Effector memory CD8-positive, alpha-beta T cell (primary cell): ENCODE data around the gene PRKN.

Experiments used
- ATAC-seq: fragments of 150-1000 bp; cut with Tn5 transposase; replicated peaks from 2 replicates; pipeline ENCODE4 v1.10.0; 2021; ENCODE audit warnings: mild to moderate bottlenecking, moderate library complexity
- DNase-seq, 3 experiments: peaks; one replicate each; pipeline ENCODE4 v3.0.0; 2021
- H3K27ac Mint-ChIP-seq, 2 donors: one replicate each; pipeline ENCODE4 v1.8.0; 2022; ENCODE audit warnings: mild to moderate bottlenecking in 2 of 2, mixed read lengths in 2 of 2, moderate library complexity in 2 of 2
- H3K27me3 Mint-ChIP-seq, 2 donors: one replicate each; pipeline ENCODE4 v1.8.0; 2022; ENCODE audit warnings: mixed read lengths in 2 of 2
- H3K36me3 Mint-ChIP-seq: one replicate; pipeline ENCODE4 v1.8.0; 2022; ENCODE audit warnings: mild to moderate bottlenecking, moderate library complexity, mixed read lengths; ENCODE audit not compliant: insufficient read depth
- H3K4me1 Mint-ChIP-seq, 2 donors: one replicate each; pipeline ENCODE4 v1.8.0; 2022; ENCODE audit warnings: low read depth in 2 of 2, mixed read lengths in 2 of 2
- H3K4me3 Mint-ChIP-seq, 2 donors: one replicate each; pipeline ENCODE4 v1.8.0; 2022; ENCODE audit warnings: mild to moderate bottlenecking in 2 of 2, mixed read lengths in 2 of 2, moderate library complexity in 2 of 2
- H3K9me3 Mint-ChIP-seq, 2 donors: one replicate each; pipeline ENCODE4 v1.8.0; 2022; ENCODE audit warnings: mixed read lengths in 2 of 2

The PRKN gene

DNA sequence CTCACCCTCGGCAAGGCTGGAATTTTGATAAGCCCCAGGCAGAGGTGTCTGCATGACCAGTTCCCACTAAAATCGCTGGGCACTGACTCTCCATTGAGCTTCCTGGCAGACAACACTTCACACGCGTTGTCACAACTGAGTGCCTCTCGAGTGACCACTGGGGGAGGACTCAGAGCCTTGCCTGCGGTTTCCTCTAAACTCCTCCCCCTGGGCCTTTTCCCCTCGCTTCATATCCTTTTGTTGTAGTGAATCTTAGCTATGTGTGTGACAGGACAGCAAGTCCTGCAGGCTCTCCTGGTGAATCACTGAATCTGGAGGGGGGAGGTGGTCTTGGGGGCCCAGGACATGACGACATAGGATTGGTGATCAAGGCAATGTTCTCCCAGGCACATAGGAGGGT, 670.8 kb downstream of the PRKN start:
- no peaks in the 10 kb centered on the region for H3K4me1 Mint-ChIP-seq
- H3K9me3 Mint-ChIP-seq = peaks cover 6 to 16% of the 10 kb centered on the region in 2 donors
- H3K36me3 Mint-ChIP-seq = no peaks in the 10 kb centered on the region
- no peak overlapping the region for H3K27ac Mint-ChIP-seq
- ATAC-seq = no peak
- no peak overlapping the region for H3K4me3 Mint-ChIP-seq
- no peak for DNase-seq
- H3K27me3 Mint-ChIP-seq = no peaks in the 10 kb centered on the region

DNA sequence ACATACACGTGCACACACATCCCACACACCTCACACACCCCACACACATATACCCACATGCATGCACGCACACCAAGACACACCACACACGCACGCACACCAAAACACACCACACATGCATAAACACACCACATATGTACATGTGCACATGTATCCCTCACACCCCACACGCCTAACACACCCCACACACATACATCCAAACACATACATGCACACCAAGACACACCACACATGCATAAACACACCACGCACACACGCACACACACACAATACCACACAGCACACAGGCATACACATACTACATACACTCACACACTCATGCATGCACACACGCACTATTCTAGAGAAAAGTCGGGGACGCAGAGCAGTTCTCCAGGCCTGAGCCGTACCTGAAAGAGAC, 671.5 kb downstream of the PRKN start:
- DNase-seq = no peak
- no peak for ATAC-seq
- Mint-ChIP-seq H3K27ac (no peak overlapping the region), H3K36me3 (no peaks in the 10 kb centered on the region), H3K4me1 (no peaks in the 10 kb centered on the region), H3K4me3 (no peak overlapping the region), H3K9me3 (peaks cover 4 to 16% of the 10 kb centered on the region in 2 donors), H3K27me3 (no peaks in the 10 kb centered on the region)

DNA sequence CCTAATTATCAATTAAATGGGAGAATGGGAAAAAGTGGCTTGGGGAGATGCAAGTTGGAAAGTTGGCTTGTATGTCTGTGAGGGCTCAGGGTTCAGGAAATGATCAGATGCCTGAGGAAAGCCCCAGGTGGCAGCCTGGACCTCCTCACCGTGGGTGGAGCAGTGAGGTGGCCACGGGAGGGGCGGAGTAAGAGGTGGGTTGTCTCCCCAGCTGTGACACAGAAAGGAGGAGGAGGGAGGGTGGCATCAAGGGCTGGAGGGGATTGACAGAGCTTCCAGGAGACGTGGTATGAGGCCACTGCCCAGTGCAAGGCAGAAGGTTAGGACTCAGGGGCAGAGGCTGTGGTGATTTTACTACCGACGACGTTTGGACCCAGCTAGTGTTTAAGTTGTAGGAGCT, 672.2 kb downstream of the PRKN start:
- H3K27ac Mint-ChIP-seq = no peak overlapping the region
- DNase-seq (no peak), ATAC-seq (no peak)
- H3K36me3 Mint-ChIP-seq = no peaks in the 10 kb centered on the region
- H3K9me3 Mint-ChIP-seq = peaks cover 4 to 18% of the 10 kb centered on the region in 2 donors
- H3K4me1 Mint-ChIP-seq = no peaks in the 10 kb centered on the region
- H3K27me3 Mint-ChIP-seq = no peaks in the 10 kb centered on the region
- no peak overlapping the region for H3K4me3 Mint-ChIP-seq

DNA sequence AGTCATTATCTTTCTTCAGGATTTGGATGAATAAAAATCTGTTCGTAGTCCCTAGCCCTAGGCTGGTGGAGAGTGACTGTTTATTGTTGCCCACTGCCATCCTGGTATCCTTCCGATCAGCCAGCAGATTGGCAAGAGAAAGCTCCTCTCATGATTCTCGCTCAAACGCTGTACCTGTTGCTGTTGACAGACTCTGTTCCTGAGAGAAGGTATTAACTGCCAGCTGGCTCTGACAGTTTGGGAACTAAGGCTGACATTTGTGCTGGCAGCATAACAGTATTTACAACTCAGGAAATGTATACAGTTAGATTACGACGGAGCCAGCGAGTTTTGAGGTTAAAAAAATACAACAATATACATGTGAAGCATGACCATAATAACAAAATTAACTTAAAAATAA, 674.5 kb downstream of the PRKN start:
- peaks cover 4 to 26% of the 10 kb centered on the region in 2 donors for H3K9me3 Mint-ChIP-seq
- no peak overlapping the region for H3K4me3 Mint-ChIP-seq
- no peaks in the 10 kb centered on the region for H3K4me1 Mint-ChIP-seq
- H3K27me3 Mint-ChIP-seq = no peaks in the 10 kb centered on the region
- H3K36me3 Mint-ChIP-seq = no peaks in the 10 kb centered on the region
- H3K27ac Mint-ChIP-seq = no peak overlapping the region
- no peak for DNase-seq
- ATAC-seq = no peak

DNA sequence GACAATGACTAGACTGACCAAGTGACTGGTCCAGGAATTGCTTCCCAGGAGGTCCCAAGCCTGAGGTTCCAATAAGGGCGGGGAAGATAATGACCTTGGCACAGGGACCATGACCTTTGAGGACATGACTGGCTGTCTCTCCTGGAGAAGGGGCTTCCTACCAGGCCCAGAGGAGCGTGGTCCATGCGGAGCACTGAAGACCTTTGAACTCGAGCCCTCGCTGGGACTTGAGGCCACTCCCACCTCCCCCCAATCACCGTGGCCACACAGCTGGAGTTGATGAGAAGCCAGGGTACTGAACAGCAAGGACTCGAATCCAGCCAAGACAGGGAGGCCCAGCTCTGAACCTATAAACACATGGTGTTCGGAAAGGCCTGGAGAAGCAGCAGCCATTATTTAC, 677.0 kb downstream of the PRKN start:
- H3K9me3 Mint-ChIP-seq = peaks cover 0 to 24% of the 10 kb centered on the region in 2 donors
- no peaks in the 10 kb centered on the region for H3K36me3 Mint-ChIP-seq
- H3K4me3 Mint-ChIP-seq = no peak overlapping the region
- no peak for ATAC-seq
- H3K27ac Mint-ChIP-seq = no peak overlapping the region
- no peaks in the 10 kb centered on the region for H3K4me1 Mint-ChIP-seq
- no peak for DNase-seq
- H3K27me3 Mint-ChIP-seq = no peaks in the 10 kb centered on the region

DNA sequence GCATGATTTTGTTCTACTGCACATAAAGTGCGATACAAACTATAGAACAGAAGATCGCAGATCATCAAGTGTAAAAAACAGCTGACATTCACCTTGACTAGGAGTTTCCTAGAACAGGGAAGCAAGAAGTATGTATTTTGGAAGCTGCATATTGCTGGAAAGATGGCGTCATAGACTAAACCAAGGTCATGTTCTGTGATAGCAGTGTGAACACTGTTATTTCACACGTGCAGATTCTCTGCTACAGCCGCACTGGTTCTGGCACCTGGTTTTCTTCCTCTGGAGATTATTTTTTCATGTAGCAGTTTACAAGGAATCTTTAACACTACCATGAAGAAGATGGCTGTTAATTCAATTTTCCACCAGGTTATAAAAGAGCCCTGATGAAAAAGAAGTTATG, 681.2 kb downstream of the PRKN start:
- Mint-ChIP-seq H3K27me3 (no peaks in the 10 kb centered on the region), H3K9me3 (peaks cover 2 to 36% of the 10 kb centered on the region in 2 donors), H3K27ac (no peak overlapping the region), H3K4me1 (no peaks in the 10 kb centered on the region), H3K4me3 (no peak overlapping the region), H3K36me3 (no peaks in the 10 kb centered on the region)
- no peak for ATAC-seq
- no peak for DNase-seq

DNA sequence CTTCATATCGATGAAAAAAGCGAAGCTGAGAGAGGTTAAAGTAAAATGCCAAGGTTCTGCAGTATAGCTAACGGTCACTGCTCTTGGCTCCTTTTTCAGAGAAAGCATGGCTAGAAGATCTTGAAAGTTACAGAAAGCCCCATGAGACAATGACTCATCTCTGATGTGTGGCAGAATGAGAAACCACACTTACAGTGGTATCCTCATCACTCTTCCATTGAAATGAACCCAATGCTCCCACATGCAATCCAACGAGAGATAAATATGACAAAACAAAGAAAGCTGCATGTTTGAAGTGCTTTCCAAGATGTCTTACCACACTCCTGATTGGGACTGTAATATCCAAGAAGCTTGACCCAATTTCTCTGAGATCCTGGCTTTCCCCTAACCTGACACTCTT, 694.9 kb downstream of the PRKN start:
- Mint-ChIP-seq H3K27me3 (no peaks in the 10 kb centered on the region), H3K4me1 (no peaks in the 10 kb centered on the region), H3K9me3 (peaks cover 8% of the 10 kb centered on the region in 2 donors), H3K27ac (no peak overlapping the region), H3K4me3 (no peak overlapping the region), H3K36me3 (no peaks in the 10 kb centered on the region)
- DNase-seq (no peak), ATAC-seq (no peak)

DNA sequence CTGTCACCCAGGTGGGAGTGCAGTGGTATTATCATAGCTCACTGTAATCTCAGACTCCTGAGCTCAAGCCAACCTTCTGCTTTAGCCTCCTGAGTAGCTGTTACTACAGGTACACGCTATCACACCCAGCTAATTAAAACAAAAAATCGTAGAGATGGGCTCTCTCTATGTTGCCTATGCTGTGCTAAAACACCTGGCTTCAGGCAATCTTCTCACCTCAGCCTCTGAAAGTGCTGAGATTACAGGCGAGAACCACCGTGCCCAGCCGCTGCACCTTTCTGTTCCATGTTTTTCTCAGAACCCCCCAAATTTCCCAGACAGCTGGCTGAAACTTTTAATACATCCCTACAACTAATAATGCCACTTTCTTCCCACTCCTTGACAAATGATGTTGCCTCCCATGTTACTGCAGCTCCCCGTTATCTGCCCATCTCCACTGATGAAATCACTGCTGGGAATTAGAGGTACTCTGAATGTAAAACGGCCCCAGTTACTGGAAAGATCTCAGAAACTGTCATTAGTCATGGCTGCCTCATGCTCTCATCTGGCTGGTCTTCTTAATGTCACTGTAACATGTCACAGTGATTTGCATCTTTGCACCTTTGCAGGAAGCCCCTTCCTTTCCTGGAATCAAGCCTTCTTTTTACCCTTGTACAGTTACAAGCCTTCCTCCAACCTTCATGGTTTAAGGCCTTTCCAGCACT, 697.5 kb downstream of the PRKN start:
- no peak for ATAC-seq
- no peak for DNase-seq
- Mint-ChIP-seq H3K4me1 (no peaks in the 10 kb centered on the region), H3K27ac (no peak overlapping the region), H3K27me3 (no peaks in the 10 kb centered on the region), H3K36me3 (no peaks in the 10 kb centered on the region), H3K9me3 (peaks cover 6 to 8% of the 10 kb centered on the region in 2 donors), H3K4me3 (no peak overlapping the region)

DNA sequence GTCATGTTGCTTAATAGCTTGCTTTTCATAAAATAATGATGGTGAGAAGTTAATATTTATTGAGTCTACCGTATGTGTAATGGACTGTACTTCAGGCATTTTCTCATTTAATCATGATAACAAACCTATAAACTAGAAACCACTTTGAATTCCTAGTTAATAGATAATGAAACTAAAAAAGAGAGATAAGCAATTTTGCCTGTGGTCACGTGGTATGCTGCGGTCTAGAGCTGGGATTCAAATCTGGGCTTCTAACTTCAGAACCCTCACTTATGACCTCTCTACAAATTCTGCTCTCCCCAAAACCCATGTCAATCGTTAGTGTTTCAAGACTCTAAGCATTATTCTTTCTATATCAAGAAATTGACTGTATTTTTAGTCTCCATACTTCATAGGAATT, 700.7 kb downstream of the PRKN start:
- Mint-ChIP-seq H3K27me3 (no peaks in the 10 kb centered on the region), H3K27ac (no peak overlapping the region), H3K9me3 (peaks cover 8% of the 10 kb centered on the region in 2 donors), H3K4me1 (no peaks in the 10 kb centered on the region), H3K4me3 (no peak overlapping the region), H3K36me3 (no peaks in the 10 kb centered on the region)
- no peak for DNase-seq
- ATAC-seq = no peak

DNA sequence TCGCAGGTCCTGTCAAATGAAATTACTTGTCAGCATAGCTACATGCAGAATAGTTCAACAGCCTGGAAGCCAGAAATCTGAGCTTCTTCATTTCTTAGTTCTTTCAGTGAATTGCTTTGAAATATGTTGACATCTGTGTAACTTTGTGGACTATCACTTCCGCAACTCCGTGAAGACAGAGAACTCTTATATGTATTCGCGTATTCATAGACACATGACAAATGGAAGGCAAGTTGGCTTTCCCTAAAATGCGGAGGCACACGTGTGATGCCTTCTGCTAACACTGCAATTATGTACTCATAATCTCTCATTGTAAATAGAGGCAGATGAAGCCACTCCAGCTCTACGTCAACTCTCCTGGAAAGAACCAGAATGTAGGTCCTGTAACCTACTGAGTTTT, 701.5 kb downstream of the PRKN start:
- ATAC-seq (no peak), DNase-seq (no peak)
- H3K36me3 Mint-ChIP-seq = no peaks in the 10 kb centered on the region
- H3K9me3 Mint-ChIP-seq = peaks cover 8 to 10% of the 10 kb centered on the region in 2 donors
- H3K27me3 Mint-ChIP-seq = no peaks in the 10 kb centered on the region
- no peaks in the 10 kb centered on the region for H3K4me1 Mint-ChIP-seq
- no peak overlapping the region for H3K4me3 Mint-ChIP-seq
- H3K27ac Mint-ChIP-seq = no peak overlapping the region

DNA sequence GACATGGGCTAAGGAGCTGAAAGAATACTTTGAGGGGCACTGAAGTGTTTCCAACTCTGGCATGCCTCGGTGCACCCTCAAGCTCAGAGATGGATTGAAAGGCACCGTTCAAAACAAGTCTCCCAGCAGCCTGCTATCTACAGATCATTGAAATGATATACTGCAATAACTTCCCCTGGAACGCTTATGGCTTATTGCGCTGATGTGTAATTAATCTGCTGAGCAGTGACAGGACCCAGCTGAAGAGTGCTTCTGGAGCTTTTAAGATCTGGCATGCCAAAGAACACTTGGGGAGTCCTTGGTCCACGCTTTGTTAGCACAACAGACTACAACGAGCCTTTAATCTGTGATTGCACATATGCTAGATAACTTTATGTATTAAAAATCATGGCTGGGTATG, 708.2 kb downstream of the PRKN start:
- H3K27ac Mint-ChIP-seq = no peak overlapping the region
- no peak overlapping the region for H3K4me3 Mint-ChIP-seq
- no peaks in the 10 kb centered on the region for H3K36me3 Mint-ChIP-seq
- no peaks in the 10 kb centered on the region for H3K27me3 Mint-ChIP-seq
- H3K9me3 Mint-ChIP-seq = peaks cover 9 to 12% of the 10 kb centered on the region in 2 donors
- no peak for DNase-seq
- H3K4me1 Mint-ChIP-seq = no peaks in the 10 kb centered on the region
- no peak for ATAC-seq

DNA sequence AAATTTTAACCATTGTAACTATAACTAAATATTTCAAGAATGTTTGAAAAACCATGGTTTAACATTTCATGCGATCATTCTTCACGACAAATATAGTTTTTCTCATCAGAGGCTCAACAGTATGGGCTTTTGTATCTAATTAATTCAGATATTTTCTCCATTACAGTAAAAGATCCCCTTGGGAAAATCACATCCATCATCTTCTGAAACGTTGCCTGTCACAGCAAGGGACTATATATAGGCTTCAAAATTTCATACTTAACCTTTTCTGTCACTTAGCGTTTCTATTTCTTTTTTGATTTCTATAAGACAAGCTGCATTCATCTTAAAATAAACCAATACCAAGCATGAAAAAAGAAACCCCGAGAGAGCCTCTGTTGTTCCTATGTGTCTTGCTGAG, 710.0 kb downstream of the PRKN start:
- no peak for ATAC-seq
- Mint-ChIP-seq H3K4me3 (no peak overlapping the region), H3K27ac (no peak overlapping the region), H3K4me1 (no peaks in the 10 kb centered on the region), H3K36me3 (no peaks in the 10 kb centered on the region), H3K9me3 (peaks cover 9 to 20% of the 10 kb centered on the region in 2 donors), H3K27me3 (no peaks in the 10 kb centered on the region)
- no peak for DNase-seq

DNA sequence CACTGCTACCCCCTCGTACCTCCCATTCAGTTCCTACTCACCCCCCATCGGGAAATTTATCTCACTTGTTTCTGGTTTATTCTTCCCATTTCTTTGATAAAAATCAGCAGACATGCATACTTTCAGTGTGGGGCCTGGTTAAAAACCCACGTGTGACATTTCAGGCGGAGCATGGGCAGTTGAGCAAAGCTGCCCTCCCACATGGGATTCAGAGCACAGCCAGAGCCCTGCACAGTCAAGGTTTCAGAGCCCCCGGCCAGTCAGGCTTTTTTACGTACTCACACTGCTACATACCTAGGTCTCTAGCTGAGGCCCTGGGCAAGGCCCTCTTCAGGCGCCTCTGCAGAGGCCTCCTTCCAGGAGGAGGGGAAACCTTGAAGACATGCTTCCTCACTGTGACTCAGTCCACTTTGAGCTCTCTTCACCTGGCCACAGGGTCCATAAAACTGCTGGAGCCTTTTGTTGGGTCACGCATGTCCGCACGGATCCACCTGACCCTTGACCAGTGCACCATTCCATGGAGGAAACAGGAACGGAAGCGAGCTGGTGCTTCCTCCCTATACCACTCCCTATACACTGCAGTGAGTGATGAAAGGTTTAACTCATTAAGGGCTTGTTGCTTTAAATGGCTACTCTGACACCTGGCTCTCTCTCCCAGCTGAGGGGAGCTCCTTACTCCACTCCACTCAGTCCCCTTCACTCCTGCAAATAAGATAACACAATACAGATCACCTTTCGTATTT, 713.3 kb downstream of the PRKN start:
- no peak for DNase-seq
- Mint-ChIP-seq H3K36me3 (no peaks in the 10 kb centered on the region), H3K27ac (no peak overlapping the region), H3K27me3 (no peaks in the 10 kb centered on the region), H3K4me1 (no peaks in the 10 kb centered on the region), H3K4me3 (no peak overlapping the region), H3K9me3 (peaks cover 6 to 21% of the 10 kb centered on the region in 2 donors)
- ATAC-seq = no peak

DNA sequence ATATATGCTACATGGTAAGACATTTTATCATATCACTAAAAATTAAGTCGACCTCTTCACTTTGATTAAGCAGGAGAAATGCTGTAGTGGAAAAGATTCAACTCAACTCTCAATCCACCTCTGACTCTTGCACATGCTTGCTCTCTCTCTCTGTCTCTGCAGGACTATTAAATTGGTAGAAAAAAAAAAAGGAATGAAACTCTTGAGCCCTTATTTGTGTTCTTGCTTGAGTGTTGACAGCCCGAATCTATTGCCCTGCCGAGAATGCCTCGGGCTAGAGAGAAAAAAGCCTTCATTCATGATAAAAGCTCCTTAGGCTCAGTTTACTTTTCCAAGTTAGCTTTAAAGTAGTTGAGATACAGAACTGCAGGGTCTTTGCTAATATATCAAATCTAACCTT, 722.2 kb downstream of the PRKN start:
- Mint-ChIP-seq H3K27ac (no peak overlapping the region), H3K36me3 (no peaks in the 10 kb centered on the region), H3K4me1 (no peaks in the 10 kb centered on the region), H3K9me3 (peaks cover 3 to 15% of the 10 kb centered on the region in 2 donors), H3K27me3 (no peaks in the 10 kb centered on the region), H3K4me3 (no peak overlapping the region)
- ATAC-seq = no peak
- DNase-seq = no peak
